Measurements from ENCODE around the gene CAMKK1.
"Not testable (repeated sequence)": the region's sequence is repeated elsewhere in the genome, so short reads cannot be mapped to it uniquely, and the experiment has no call there.

CAMKK1 gene

GRCh38 chr17:3873862-3874261, 19.0 kb downstream of the CAMKK1 start:
- DNase-seq: no peak

GRCh38 chr17:3870871-3871306, 22.0 kb downstream of the CAMKK1 start:
- DNase-seq: no peak

- no peak for DNase-seq
Observed at GRCh38 chr17:3867606-3868005, 25.2 kb downstream of the CAMKK1 start.

GRCh38 chr17:3867106-3867505, 25.7 kb downstream of the CAMKK1 start:
- no peak for DNase-seq

- no peak for DNase-seq
Observed at GRCh38 chr17:3866276-3866675, 26.6 kb downstream of the CAMKK1 start.

GRCh38 chr17:3865176-3865575, 27.7 kb downstream of the CAMKK1 start:
- DNase-seq: no peak

- no peak for DNase-seq
Observed at GRCh38 chr17:3864534-3864933, 28.3 kb downstream of the CAMKK1 start.

- DNase-seq: no peak
Observed at GRCh38 chr17:3861761-3862681, 30.8 kb downstream of the CAMKK1 start.

- no peak for DNase-seq
Observed at GRCh38 chr17:3860939-3861700, 31.7 kb downstream of the CAMKK1 start.

GRCh38 chr17:3859940-3860339, 32.9 kb downstream of the CAMKK1 start:
- DNase-seq: no peak

- DNase-seq: no peak
Observed at GRCh38 chr17:3857261-3858105, 35.4 kb downstream of the CAMKK1 start.

- DNase-seq: not testable (repeated sequence)
Observed at GRCh38 chr17:3854204-3854603, 38.6 kb downstream of the CAMKK1 start.

GRCh38 chr17:3852561-3852960, 40.3 kb downstream of the CAMKK1 start:
- no peak for DNase-seq

- no peak for DNase-seq
Observed at GRCh38 chr17:3851461-3852100, 41.3 kb downstream of the CAMKK1 start.

GRCh38 chr17:3848229-3848835, 44.5 kb downstream of the CAMKK1 start:
- no peak for DNase-seq

GRCh38 chr17:3847165-3847670, 45.6 kb downstream of the CAMKK1 start:
- DNase-seq: no peak

- DNase-seq: no peak
Observed at GRCh38 chr17:3846437-3847164, 46.3 kb downstream of the CAMKK1 start.

- peak; percentile 90 for DNase-seq
Observed at GRCh38 chr17:3845621-3846436, 47.0 kb downstream of the CAMKK1 start, which contains the start of gene NCBP3. TSS of gene NCBP3 (minus strand) at chr17:3846246. CDS start at chr17:3846223, 23 bp downstream.

GRCh38 chr17:3845291-3845620, 47.6 kb downstream of the CAMKK1 start:
- no peak for DNase-seq

GRCh38 chr17:3844556-3844955, 48.3 kb downstream of the CAMKK1 start:
- not testable (repeated sequence) for DNase-seq
